Calu3 (cell line): Measurements from ENCODE around the gene PPP1R13B. TPM values are rescaled to one million over a fixed set of nuclear protein-coding genes. Genes with fewer than 3 reads are reported as not detected.

ENCODE experiments used
- BruUV-seq: library from RNA; stranded (reverse); fragments of 400-500 nt; replicated peaks from 2 replicates; lab custom pipeline; 2021; lab: Mats Ljungman, UMichigan
- CTCF ChIA-PET: fragments of 300-600 bp; sonication (Branson Sonifier 250); formaldehyde crosslinking; loops from one replicate; lab custom pipeline; 2022; ENCODE audit warnings: antibody characterized with exemption; lab: Charles Lee
- DNase-seq: peaks from one replicate; pipeline ENCODE4 v3.0.0; 2022
- H3K27ac Mint-ChIP-seq: one replicate; pipeline ENCODE4 v1.8.0; 2022; ENCODE audit warnings: mixed read lengths; ENCODE audit not compliant: unreplicated experiment
- H3K27me3 Mint-ChIP-seq: one replicate; pipeline ENCODE4 v1.8.0; 2022; ENCODE audit warnings: mixed read lengths; ENCODE audit not compliant: unreplicated experiment
- H3K36me3 Mint-ChIP-seq: one replicate; pipeline ENCODE4 v1.8.0; 2022; ENCODE audit warnings: mild to moderate bottlenecking, moderate library complexity, mixed read lengths; ENCODE audit not compliant: insufficient read depth, unreplicated experiment
- H3K4me1 Mint-ChIP-seq: one replicate; pipeline ENCODE4 v1.8.0; 2022; ENCODE audit warnings: mild to moderate bottlenecking, low read depth, mixed read lengths; ENCODE audit not compliant: unreplicated experiment
- H3K4me3 Mint-ChIP-seq: one replicate; pipeline ENCODE4 v1.8.0; 2022; ENCODE audit warnings: mild to moderate bottlenecking, low read depth, moderate library complexity, mixed read lengths; ENCODE audit not compliant: unreplicated experiment
- H3K9me3 Mint-ChIP-seq: one replicate; pipeline ENCODE4 v1.8.0; 2022; ENCODE audit warnings: low read depth, mixed read lengths; ENCODE audit not compliant: unreplicated experiment
- CTCF ChIP-seq: fragments of 200-600 bp; IDR thresholded peaks from one replicate; pipeline ENCODE4 v1.8.0; 2022; ENCODE audit warnings: antibody characterized with exemption; ENCODE audit not compliant: unreplicated experiment
- intact Hi-C: fragments of 100-400 bp; cut with micrococcal nuclease; formaldehyde crosslinking; loops from one replicate; pipeline ENCODE4 v1.10.0; 2022; ENCODE audit not compliant: unreplicated experiment
- total RNA-seq: library from RNA; stranded (reverse); gene quantifications from 2 replicates; pipeline ENCODE4 v1.2.3, GENCODE V29; 2022

The PPP1R13B gene
- total RNA-seq, 1 experiment from 2014 or later, result 27.7 TPM

- TF ChIP-seq CTCF, result no peak
- Mint-ChIP-seq H3K36me3 (peaks cover 47% of the 10 kb centered on the region), H3K27ac (no peak overlapping the region), H3K4me1 (no peaks in the 10 kb centered on the region), H3K4me3 (no peak overlapping the region), H3K27me3 (no peaks in the 10 kb centered on the region), H3K9me3 (no peaks in the 10 kb centered on the region)
- intact Hi-C loops, result no loop called here
- no peak for DNase-seq
- CTCF ChIA-PET, result no interaction called here
- BruUV-seq, result no TSS peak
Measured at GRCh38 chr14:103731481-103731880, 115.9 kb downstream of the PPP1R13B start.

DNA sequence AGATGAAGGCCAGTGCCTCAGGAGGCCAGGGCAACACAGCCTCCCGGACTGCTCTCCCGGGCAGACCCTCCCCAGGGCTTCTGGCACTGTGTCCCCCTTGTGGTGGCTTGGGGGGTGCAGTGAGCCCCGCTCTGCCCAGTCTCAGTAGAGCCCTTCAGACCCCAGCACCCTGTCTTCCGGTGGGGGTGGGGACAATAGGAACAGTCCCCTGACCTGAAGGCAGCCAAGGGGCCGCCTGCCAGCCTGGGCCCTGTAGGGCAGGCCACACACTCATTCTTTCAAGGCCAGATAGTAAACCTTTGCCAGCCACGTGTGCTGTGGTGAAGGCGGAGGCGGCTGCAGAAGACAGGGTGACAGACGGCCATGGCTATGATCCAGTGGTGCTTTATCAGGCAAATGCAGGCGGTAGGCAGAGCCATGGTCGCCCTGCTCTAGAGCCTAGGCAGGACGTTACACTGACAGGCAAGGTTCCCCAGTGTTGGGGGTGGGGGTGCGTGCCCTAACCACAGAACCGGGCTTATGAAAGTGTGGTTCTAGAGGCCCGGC lies 116.8 kb downstream of the PPP1R13B start:
- BruUV-seq, result no TSS peak
- DNase-seq, result no peak
- no peaks in the 10 kb centered on the region for H3K4me1 Mint-ChIP-seq
- no peaks in the 10 kb centered on the region for H3K27me3 Mint-ChIP-seq
- H3K4me3 Mint-ChIP-seq, result no peak overlapping the region
- H3K27ac Mint-ChIP-seq, result no peak overlapping the region
- H3K36me3 Mint-ChIP-seq, result peaks cover 46% of the 10 kb centered on the region
- intact Hi-C loops, result no loop called here
- CTCF ChIA-PET, result no interaction called here
- peak; percentile 35 for TF ChIP-seq CTCF
- H3K9me3 Mint-ChIP-seq, result no peaks in the 10 kb centered on the region

- Mint-ChIP-seq H3K4me3 (no peak overlapping the region), H3K27me3 (no peaks in the 10 kb centered on the region), H3K36me3 (peaks cover 38% of the 10 kb centered on the region), H3K27ac (no peak overlapping the region), H3K9me3 (no peaks in the 10 kb centered on the region), H3K4me1 (no peaks in the 10 kb centered on the region)
- BruUV-seq, result no TSS peak
- TF ChIP-seq CTCF, result no peak
- DNase-seq, result no peak
- intact Hi-C loops, result no loop called here
- CTCF ChIA-PET, result no interaction called here
Measured at GRCh38 chr14:103729496-103730448, 117.6 kb downstream of the PPP1R13B start.

GRCh38 chr14:103728721-103729120 lies 118.7 kb downstream of the PPP1R13B start:
- no TSS peak for BruUV-seq
- no peaks in the 10 kb centered on the region for H3K9me3 Mint-ChIP-seq
- no peak overlapping the region for H3K4me3 Mint-ChIP-seq
- no peaks in the 10 kb centered on the region for H3K27me3 Mint-ChIP-seq
- no peak for DNase-seq
- CTCF ChIA-PET, result interaction anchor here (0.6 kb wide), 1 partner anchor 1076 kb away, joined by 4 read pairs; no protein-coding TSS in a partner anchor
- H3K4me1 Mint-ChIP-seq, result no peaks in the 10 kb centered on the region
- no peak overlapping the region for H3K27ac Mint-ChIP-seq
- no peak for TF ChIP-seq CTCF
- intact Hi-C loops, result no loop called here
- H3K36me3 Mint-ChIP-seq, result peaks cover 28% of the 10 kb centered on the region
